Endothelial cell of umbilical vein (primary cell): Measurements from ENCODE around the gene COG6. TPM values are rescaled to one million over a fixed set of nuclear protein-coding genes. Genes with fewer than 3 reads are reported as not detected.

Experiments used
- BruUV-seq: library from RNA; stranded (reverse); fragments of 400-500 nt; replicated peaks from 2 replicates; lab custom pipeline; 2021; lab: Mats Ljungman, UMichigan
- CTCF ChIA-PET: fragments of 300-600, 350-600 bp; sonication (Branson Sonifier 250); formaldehyde crosslinking; loops from one replicate; lab custom pipeline; 2021; ENCODE audit warnings: antibody characterized with exemption, inconsistent platforms; lab: Charles Lee
- POLR2A ChIA-PET: fragments of 300-600, 350-600 bp; sonication (Branson Sonifier 250); formaldehyde crosslinking; loops from one replicate; lab custom pipeline; 2021; ENCODE audit warnings: antibody characterized with exemption, inconsistent platforms; lab: Charles Lee
- DNase-seq: peaks from one replicate; pipeline ENCODE4 v3.0.0-alpha.2; 2011; ENCODE audit warnings: low read depth, low spot score
- FAIRE-seq: peaks from 2 replicates; lab custom pipeline; 2011; peaks lifted over from hg19 to GRCh38; lab: Jason Lieb, UNC
- H2AFZ ChIP-seq: 2 replicates; pipeline ENCODE4 v1.6.0; 2012; ENCODE audit warnings: low read depth, low read length, control low read depth, inconsistent platforms
- H3K27ac ChIP-seq: 2 replicates; pipeline ENCODE4 v1.5.1; 2011; ENCODE audit warnings: low read depth, mild to moderate bottlenecking, control low read depth, low read length, moderate library complexity; ENCODE audit not compliant: insufficient read depth
- H3K27me3 ChIP-seq, 2 experiments: 2 replicates each; pipeline versions ENCODE4 v1.6.0 to v1.6.1; 2011; ENCODE audit warnings: low read length in 2 of 2, mixed read lengths in 1 of 2; ENCODE audit not compliant: control insufficient read depth in 2 of 2, insufficient read depth in 2 of 2
- H3K36me3 ChIP-seq, 2 experiments: 2 replicates in 1 of 2; 3 replicates in 1 of 2; pipeline ENCODE4 v1.5.1; 2011; ENCODE audit warnings: low read length in 2 of 2, mild to moderate bottlenecking in 1 of 2, moderate library complexity in 1 of 2; ENCODE audit not compliant: control insufficient read depth in 2 of 2, insufficient read depth in 2 of 2; ENCODE audit errors: extremely low read depth in 1 of 2
- H3K4me1 ChIP-seq: 3 replicates; pipeline ENCODE4 v1.5.1; 2011; ENCODE audit warnings: mild to moderate bottlenecking, low read length; ENCODE audit not compliant: control insufficient read depth, insufficient read depth; ENCODE audit errors: extremely low read depth
- H3K4me2 ChIP-seq: 2 replicates; pipeline ENCODE4 v1.6.1; 2011; ENCODE audit warnings: low read length, control low read depth, mixed read lengths; ENCODE audit not compliant: insufficient read depth
- H3K4me3 ChIP-seq, 3 experiments: fragments of 200-600 bp in 1 of 3; sonication (generic), shearing (Covaris generic) in 1 of 3; replicated peaks in 1 of 3; 2 replicates each; pipeline ENCODE4 v1.5.1; 2011 to 2016; ENCODE audit warnings: control low read depth in 3 of 3, low read length in 3 of 3, mild to moderate bottlenecking in 2 of 3, inconsistent platforms in 1 of 3, low read depth in 1 of 3, moderate library complexity in 1 of 3; ENCODE audit not compliant: insufficient read depth in 1 of 3
- H3K79me2 ChIP-seq: 2 replicates; pipeline ENCODE4 v1.6.0; 2012; ENCODE audit warnings: low read length, inconsistent platforms; ENCODE audit not compliant: control insufficient read depth, insufficient read depth
- H3K9ac ChIP-seq: replicated peaks from 2 replicates; pipeline ENCODE3; 2011; ENCODE audit warnings: low read length, control low read depth; ENCODE audit not compliant: insufficient read depth; ENCODE audit errors: extremely low read depth
- H3K9me1 ChIP-seq: replicated peaks from 3 replicates; pipeline ENCODE4 v1.6.0; 2011; ENCODE audit warnings: mild to moderate bottlenecking, low read length; ENCODE audit not compliant: control insufficient read depth, insufficient read depth; ENCODE audit errors: extremely low read depth
- H3K9me3 ChIP-seq: replicated peaks from 2 replicates; pipeline ENCODE4 v1.5.1; 2012; ENCODE audit warnings: low read length, inconsistent platforms; ENCODE audit not compliant: control insufficient read depth, insufficient read depth
- H4K20me1 ChIP-seq: replicated peaks from 2 replicates; pipeline ENCODE3; 2011; ENCODE audit warnings: mild to moderate bottlenecking, low read length; ENCODE audit not compliant: control insufficient read depth, insufficient read depth; ENCODE audit errors: extremely low read depth
- EZH2 ChIP-seq: IDR thresholded peaks from 2 replicates; pipeline ENCODE4 v1.6.1; 2012; ENCODE audit warnings: borderline replicate concordance, low read depth, mild to moderate bottlenecking, moderate library complexity, low read length, inconsistent platforms; ENCODE audit not compliant: severe bottlenecking
- FOS ChIP-seq: IDR thresholded peaks from 2 replicates; pipeline ENCODE4 v1.6.1; 2011; ENCODE audit warnings: mild to moderate bottlenecking, low read length, moderate library complexity, borderline replicate concordance; ENCODE audit not compliant: insufficient read depth
- GATA2 ChIP-seq: IDR thresholded peaks from 2 replicates; pipeline ENCODE4 v1.7.0; 2011; ENCODE audit warnings: low read depth, mild to moderate bottlenecking, moderate library complexity, mixed read lengths, low read length; ENCODE audit not compliant: insufficient read length, insufficient read depth
- JUN ChIP-seq: IDR thresholded peaks from 2 replicates; pipeline ENCODE4 v1.6.1; 2011; ENCODE audit warnings: borderline replicate concordance, low read depth; ENCODE audit not compliant: insufficient read length, insufficient read depth
- MYC ChIP-seq: IDR thresholded peaks from one replicate; pipeline ENCODE4 v1.6.1; 2011; ENCODE audit warnings: mild to moderate bottlenecking, low read depth, low read length
- POLR2A ChIP-seq: IDR thresholded peaks from 2 replicates; pipeline ENCODE4 v1.6.1; 2012; ENCODE audit warnings: low read depth, mild to moderate bottlenecking, control low read depth, low read length
- POLR2AphosphoS5 ChIP-seq: IDR thresholded peaks from 2 replicates; pipeline ENCODE4 v1.6.1; 2012; ENCODE audit warnings: low read depth, mild to moderate bottlenecking, control low read depth, low read length, moderate library complexity; ENCODE audit not compliant: insufficient read depth
- dilution Hi-C: fragments of 300-500 bp; cut with MboI; formaldehyde crosslinking; loops from one replicate; pipeline ENCODE4 v1.15.0; 2019; ENCODE audit warnings: low sequenced_read_pairs; ENCODE audit not compliant: extremely low pct_ligation_motif_present
- intact Hi-C: fragments of 100-400 bp; cut with micrococcal nuclease; formaldehyde crosslinking; loops from one replicate; pipeline ENCODE4 v1.10.0; 2022
- polyA plus RNA-seq, 4 experiments: library from polyadenylated mRNA; depleted of rRNA in 3 of 4; stranded (reverse) in 3 of 4; unstranded in 1 of 4; fragments of >200 nt; gene quantifications; 2 replicates each; pipeline versions ENCODE4 v1.2.1 to v1.2.3, GENCODE V29; 2011 to 2012; ENCODE audit warnings: missing spikeins in 1 of 4
- total RNA-seq: library from RNA; stranded (reverse); gene quantifications from 2 replicates; pipeline ENCODE4 v1.2.3, GENCODE V29; 2021
- TF ChIP-seq, protein P1 (sequence below), 2 donors: IDR thresholded peaks; 1 replicate in 1 of 2; 2 replicates in 1 of 2; pipeline ENCODE4 v1.5.1; 2011; ENCODE audit warnings: low read length in 2 of 2, mild to moderate bottlenecking in 2 of 2, moderate library complexity in 2 of 2, control low read depth in 1 of 2, inconsistent platforms in 1 of 2, low read depth in 1 of 2; ENCODE audit not compliant: insufficient read depth in 1 of 2; ENCODE audit errors: extremely low read depth in 1 of 2
- TF ChIP-seq, protein P2 (sequence below): IDR thresholded peaks from 2 replicates; pipeline ENCODE4 v1.6.1; 2011; ENCODE audit not compliant: insufficient read depth, insufficient read length

COG6 gene
- total and polyA plus RNA-seq, 2 donors (not counting 3 experiments of a cell fraction or from before 2014, with no cell fraction given): 12.1 to 41.1 TPM

DNA sequence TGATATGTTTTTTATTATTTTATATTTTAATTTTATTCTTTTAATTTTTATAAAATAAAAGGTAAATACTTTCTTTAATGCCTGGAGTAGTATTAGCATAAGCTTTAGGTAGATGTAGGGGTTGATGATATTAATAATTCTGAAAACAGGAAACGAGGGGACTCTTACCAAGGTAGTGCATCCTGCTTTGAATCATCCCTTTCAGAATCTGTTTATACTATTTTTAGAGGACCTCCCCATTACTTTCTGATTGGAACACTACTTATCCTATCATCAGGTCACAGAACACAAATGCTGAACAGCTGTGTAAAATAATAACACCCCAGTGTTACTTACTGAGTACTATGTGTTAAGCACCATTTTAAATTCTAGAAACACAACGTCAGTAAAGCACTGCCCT, 27.3 kb downstream of the COG6 start:
- intact Hi-C loops (loop anchor here (10.0 kb wide), 2 partner anchors 262 to 762 kb away; no protein-coding TSS in a partner anchor), dilution Hi-C loops (no loop called here)
- H2AFZ ChIP-seq: no peak overlapping the region
- H3K9me1 ChIP-seq: no peaks in the 10 kb centered on the region
- POLR2A ChIA-PET: no interaction called here
- H3K27ac ChIP-seq: no peak overlapping the region
- no peaks in the 10 kb centered on the region for H3K27me3 ChIP-seq
- FAIRE-seq (no peak), DNase-seq (no peak)
- CTCF ChIA-PET: interaction anchor here (0.9 to 3.3 kb wide), 12 partner anchors 11 to 1131 kb away, joined by 3 to 26 read pairs (median 5); no protein-coding TSS in a partner anchor
- H3K9me3 ChIP-seq: no peaks in the 10 kb centered on the region
- no peak for TF ChIP-seq FOS
- TF ChIP-seq JUN: no peak
- TF ChIP-seq, protein P1, sequence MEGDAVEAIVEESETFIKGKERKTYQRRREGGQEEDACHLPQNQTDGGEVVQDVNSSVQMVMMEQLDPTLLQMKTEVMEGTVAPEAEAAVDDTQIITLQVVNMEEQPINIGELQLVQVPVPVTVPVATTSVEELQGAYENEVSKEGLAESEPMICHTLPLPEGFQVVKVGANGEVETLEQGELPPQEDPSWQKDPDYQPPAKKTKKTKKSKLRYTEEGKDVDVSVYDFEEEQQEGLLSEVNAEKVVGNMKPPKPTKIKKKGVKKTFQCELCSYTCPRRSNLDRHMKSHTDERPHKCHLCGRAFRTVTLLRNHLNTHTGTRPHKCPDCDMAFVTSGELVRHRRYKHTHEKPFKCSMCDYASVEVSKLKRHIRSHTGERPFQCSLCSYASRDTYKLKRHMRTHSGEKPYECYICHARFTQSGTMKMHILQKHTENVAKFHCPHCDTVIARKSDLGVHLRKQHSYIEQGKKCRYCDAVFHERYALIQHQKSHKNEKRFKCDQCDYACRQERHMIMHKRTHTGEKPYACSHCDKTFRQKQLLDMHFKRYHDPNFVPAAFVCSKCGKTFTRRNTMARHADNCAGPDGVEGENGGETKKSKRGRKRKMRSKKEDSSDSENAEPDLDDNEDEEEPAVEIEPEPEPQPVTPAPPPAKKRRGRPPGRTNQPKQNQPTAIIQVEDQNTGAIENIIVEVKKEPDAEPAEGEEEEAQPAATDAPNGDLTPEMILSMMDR (IDR thresholded peaks at IDR 0.05; ENCODE audit: extremely low read depth in 1 of 2, insufficient read depth in 1 of 2, low read depth in 1 of 2, low read length in 2 of 2): no peak
- no peak for TF ChIP-seq MYC
- no peak for TF ChIP-seq POLR2AphosphoS5
- TF ChIP-seq, protein P2, sequence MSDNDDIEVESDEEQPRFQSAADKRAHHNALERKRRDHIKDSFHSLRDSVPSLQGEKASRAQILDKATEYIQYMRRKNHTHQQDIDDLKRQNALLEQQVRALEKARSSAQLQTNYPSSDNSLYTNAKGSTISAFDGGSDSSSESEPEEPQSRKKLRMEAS: no peak
- no peak for TF ChIP-seq EZH2
- TF ChIP-seq GATA2: no peak
- TF ChIP-seq POLR2A: no peak
- H3K4me2 ChIP-seq: no peak overlapping the region
- H3K9ac ChIP-seq: no peak overlapping the region
- H3K36me3 ChIP-seq: peaks cover 0 to 5% of the 10 kb centered on the region in 2 experiments
- no TSS peak for BruUV-seq
- no peaks in the 10 kb centered on the region for H4K20me1 ChIP-seq
- no peaks in the 10 kb centered on the region for H3K4me1 ChIP-seq
- H3K4me3 ChIP-seq: no peak overlapping the region
- H3K79me2 ChIP-seq: no peaks in the 10 kb centered on the region
